AG09309 (cell line): ENCODE data around the gene MAP4K3.

Source experiments
- DNase-seq: peaks from one replicate; pipeline ENCODE4 v3.0.0-alpha.2; 2010; ENCODE audit warnings: low read depth
- H3K4me3 ChIP-seq: 2 replicates; pipeline ENCODE4 v1.5.1; 2011; ENCODE audit warnings: mild to moderate bottlenecking, low read depth, low read length, moderate library complexity; ENCODE audit not compliant: control insufficient read depth
- TF ChIP-seq, protein P1 (sequence below): IDR thresholded peaks from 2 replicates; pipeline ENCODE4 v1.5.1; 2011; ENCODE audit warnings: mild to moderate bottlenecking, low read depth, low read length, inconsistent platforms; ENCODE audit not compliant: insufficient read depth, control insufficient read depth; ENCODE audit errors: missing control alignments

The MAP4K3 gene

DNA sequence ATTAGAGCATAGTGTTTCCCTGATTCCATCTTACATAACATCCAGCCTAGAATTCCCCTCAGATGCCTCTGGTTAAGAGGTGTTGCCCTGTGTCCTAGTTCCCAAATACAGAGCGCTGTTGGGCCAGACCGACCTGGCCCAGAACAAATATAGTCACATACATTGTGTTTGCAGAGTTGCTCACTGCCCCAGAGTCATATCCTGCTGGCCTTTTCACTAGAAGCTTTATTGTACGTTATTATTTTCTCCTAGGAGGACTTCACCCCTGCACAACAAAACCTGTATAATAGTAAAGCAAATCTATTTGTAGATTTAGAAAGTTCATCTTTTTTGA lies 11.1 kb upstream of the MAP4K3 start:
- no peak for DNase-seq
- H3K4me3 ChIP-seq: no peak overlapping the region
- TF ChIP-seq, protein P1, sequence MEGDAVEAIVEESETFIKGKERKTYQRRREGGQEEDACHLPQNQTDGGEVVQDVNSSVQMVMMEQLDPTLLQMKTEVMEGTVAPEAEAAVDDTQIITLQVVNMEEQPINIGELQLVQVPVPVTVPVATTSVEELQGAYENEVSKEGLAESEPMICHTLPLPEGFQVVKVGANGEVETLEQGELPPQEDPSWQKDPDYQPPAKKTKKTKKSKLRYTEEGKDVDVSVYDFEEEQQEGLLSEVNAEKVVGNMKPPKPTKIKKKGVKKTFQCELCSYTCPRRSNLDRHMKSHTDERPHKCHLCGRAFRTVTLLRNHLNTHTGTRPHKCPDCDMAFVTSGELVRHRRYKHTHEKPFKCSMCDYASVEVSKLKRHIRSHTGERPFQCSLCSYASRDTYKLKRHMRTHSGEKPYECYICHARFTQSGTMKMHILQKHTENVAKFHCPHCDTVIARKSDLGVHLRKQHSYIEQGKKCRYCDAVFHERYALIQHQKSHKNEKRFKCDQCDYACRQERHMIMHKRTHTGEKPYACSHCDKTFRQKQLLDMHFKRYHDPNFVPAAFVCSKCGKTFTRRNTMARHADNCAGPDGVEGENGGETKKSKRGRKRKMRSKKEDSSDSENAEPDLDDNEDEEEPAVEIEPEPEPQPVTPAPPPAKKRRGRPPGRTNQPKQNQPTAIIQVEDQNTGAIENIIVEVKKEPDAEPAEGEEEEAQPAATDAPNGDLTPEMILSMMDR: no peak

DNA sequence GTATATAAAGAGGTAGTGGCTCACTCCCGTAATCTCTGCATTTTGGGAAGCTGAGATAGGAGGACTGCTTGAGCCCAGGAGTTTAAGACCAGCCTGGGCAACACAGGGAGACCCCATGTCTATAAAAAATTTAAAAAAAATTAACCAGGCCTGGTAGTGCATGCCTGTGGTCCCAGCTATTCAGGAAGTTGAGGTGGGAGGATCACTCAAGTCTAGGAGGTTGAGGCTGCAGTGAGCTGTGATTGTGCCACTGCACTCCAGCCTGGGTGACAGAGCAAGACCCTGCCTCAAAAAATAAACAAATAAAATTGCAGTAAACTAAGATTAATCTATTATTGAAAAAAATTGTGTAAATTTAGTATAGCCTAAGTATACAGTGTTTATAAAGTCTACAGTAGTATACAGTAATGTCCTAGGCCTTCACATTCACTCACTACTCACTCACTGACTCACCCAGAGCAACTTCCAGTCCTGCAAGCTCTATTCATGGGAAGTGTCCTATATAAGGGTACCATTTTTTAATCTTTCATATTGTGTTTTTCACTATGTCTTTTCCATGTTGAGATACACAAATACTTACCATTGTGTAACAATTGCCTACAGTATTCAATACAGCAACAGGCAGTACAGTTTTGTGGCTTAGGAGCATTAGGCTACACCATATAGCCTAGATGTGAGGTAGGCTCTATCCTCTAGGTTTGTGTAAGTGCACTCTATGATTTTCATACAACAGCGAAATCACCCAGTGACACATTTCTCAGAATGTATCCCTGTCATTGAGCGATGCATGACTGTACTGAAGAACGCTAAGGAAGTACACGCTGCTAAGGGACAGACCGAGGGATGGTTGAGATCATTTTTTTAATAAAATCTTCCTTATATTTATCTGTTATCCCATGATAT lies 10.4 kb upstream of the MAP4K3 start:
- no peak overlapping the region for H3K4me3 ChIP-seq
- TF ChIP-seq, protein P1: no peak
- DNase-seq: no peak

GRCh38 chr2:39445934-39446333 lies 8.8 kb upstream of the MAP4K3 start:
- no peak overlapping the region for H3K4me3 ChIP-seq
- DNase-seq: no peak
- TF ChIP-seq, protein P1: no peak

- H3K4me3 ChIP-seq: no peak overlapping the region
- TF ChIP-seq, protein P1: no peak
- no peak for DNase-seq
These were observed 5.9 kb upstream of the MAP4K3 start for GRCh38 chr2:39443009-39443408.

DNA sequence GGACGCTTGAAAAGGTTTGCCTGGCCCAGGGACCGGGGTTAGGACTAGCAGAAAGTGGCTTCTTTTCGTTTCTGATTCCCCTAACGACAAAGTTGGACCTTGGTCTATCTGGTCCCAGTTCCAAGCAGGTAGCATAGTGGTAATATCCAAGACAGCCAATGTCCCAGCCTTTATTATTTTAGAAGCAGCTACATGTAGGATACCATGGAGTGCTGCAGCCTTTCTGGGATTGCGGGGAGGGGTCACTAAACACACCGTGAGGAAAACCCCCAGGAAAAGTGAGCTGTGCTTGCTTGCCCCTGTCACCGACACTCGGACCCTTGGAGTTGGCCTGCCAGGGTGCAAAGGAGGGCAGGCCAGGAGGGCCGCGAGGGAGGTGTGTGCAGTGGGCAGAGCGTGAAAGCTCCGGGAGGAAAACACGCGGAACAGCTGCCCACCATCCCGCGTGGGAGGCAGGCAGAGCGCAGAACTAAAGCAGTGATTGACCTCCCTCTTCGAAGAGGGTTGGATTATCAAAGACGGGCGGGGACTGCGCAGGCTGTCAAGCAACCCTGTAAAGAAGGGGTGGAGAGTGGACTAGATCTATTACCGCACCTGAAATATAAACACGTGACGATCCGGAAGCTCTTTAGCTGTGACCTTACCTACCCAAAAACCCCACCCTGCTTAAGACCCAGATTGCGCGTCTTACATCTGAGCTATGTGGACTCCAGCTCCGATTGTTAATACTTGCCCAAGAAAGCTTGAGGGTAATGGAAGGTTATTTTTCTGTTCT lies 624 bp upstream of the MAP4K3 start:
- peak overlapping the region; percentile 68 for H3K4me3 ChIP-seq
- DNase-seq: no peak
- TF ChIP-seq, protein P1: no peak

GRCh38 chr2:39435741-39436591 lies 1.1 kb downstream of the MAP4K3 start:
- no peak for DNase-seq
- TF ChIP-seq, protein P1: no peak
- H3K4me3 ChIP-seq: peak overlapping the region; percentile 68
